Memory B cell (primary cell): ENCODE results near the gene IMPDH1.
A peak's percentile ranks its signal among the peaks of the same experiment; 100 is the strongest.

Experiments used
- ATAC-seq: fragments of 150-1000 bp; cut with Tn5 transposase; 2 replicates; pipeline ENCODE4 v1.10.0; 2021; ENCODE audit warnings: low read depth, mild to moderate bottlenecking, moderate library complexity
- DNase-seq, 2 donors: peaks; one replicate each; pipeline ENCODE4 v3.0.0; 2022; ENCODE audit warnings: low spot score in 2 of 2
- H3K27ac Mint-ChIP-seq: one replicate; pipeline ENCODE4 v1.8.0; 2022; ENCODE audit warnings: mild to moderate bottlenecking, moderate library complexity, mixed read lengths
- H3K27me3 Mint-ChIP-seq: one replicate; pipeline ENCODE4 v1.8.0; 2022; ENCODE audit warnings: mixed read lengths
- H3K36me3 Mint-ChIP-seq: one replicate; pipeline ENCODE4 v1.8.0; 2022; ENCODE audit warnings: mild to moderate bottlenecking, mixed read lengths
- H3K4me1 Mint-ChIP-seq: one replicate; pipeline ENCODE4 v1.8.0; 2022; ENCODE audit warnings: mixed read lengths
- H3K4me3 Mint-ChIP-seq: one replicate; pipeline ENCODE4 v1.8.0; 2022; ENCODE audit warnings: mild to moderate bottlenecking, moderate library complexity, mixed read lengths
- H3K9me3 Mint-ChIP-seq: one replicate; pipeline ENCODE4 v1.8.0; 2022; ENCODE audit warnings: mixed read lengths

Gene IMPDH1

GRCh38 chr7:128422842-128423241 is 13.1 kb upstream of the IMPDH1 start:
- ATAC-seq: no peak
- Mint-ChIP-seq H3K9me3 (no peaks in the 10 kb centered on the region), H3K36me3 (no peaks in the 10 kb centered on the region), H3K27ac (no peak overlapping the region), H3K4me3 (no peak overlapping the region), H3K4me1 (no peaks in the 10 kb centered on the region), H3K27me3 (peaks cover 2% of the 10 kb centered on the region)
- no peak for DNase-seq

GRCh38 chr7:128422037-128422436 is 12.3 kb upstream of the IMPDH1 start:
- Mint-ChIP-seq H3K4me3 (no peak overlapping the region), H3K9me3 (no peaks in the 10 kb centered on the region), H3K36me3 (no peaks in the 10 kb centered on the region)

GRCh38 chr7:128421384-128421783 is 11.6 kb upstream of the IMPDH1 start:
- H3K27me3 Mint-ChIP-seq: peaks cover 2% of the 10 kb centered on the region
- H3K36me3 Mint-ChIP-seq: no peaks in the 10 kb centered on the region
- H3K4me1 Mint-ChIP-seq: no peaks in the 10 kb centered on the region
- no peaks in the 10 kb centered on the region for H3K9me3 Mint-ChIP-seq
- no peak overlapping the region for H3K27ac Mint-ChIP-seq
- H3K4me3 Mint-ChIP-seq: no peak overlapping the region
- no peak for DNase-seq
- ATAC-seq: no peak

More at GRCh38 chr7:128422037-128422436, 12.3 kb upstream of the IMPDH1 start:
- DNase-seq: no peak
- no peak overlapping the region for H3K27ac Mint-ChIP-seq
- no peak for ATAC-seq
- H3K4me1 Mint-ChIP-seq: no peaks in the 10 kb centered on the region
- peaks cover 2% of the 10 kb centered on the region for H3K27me3 Mint-ChIP-seq

GRCh38 chr7:128420773-128421172 is 11.0 kb upstream of the IMPDH1 start:
- H3K4me1 Mint-ChIP-seq: no peaks in the 10 kb centered on the region
- H3K27me3 Mint-ChIP-seq: peaks cover 2% of the 10 kb centered on the region
- ATAC-seq (no peak), DNase-seq (no peak)
- H3K4me3 Mint-ChIP-seq: no peak overlapping the region
- H3K36me3 Mint-ChIP-seq: no peaks in the 10 kb centered on the region
- no peak overlapping the region for H3K27ac Mint-ChIP-seq
- no peaks in the 10 kb centered on the region for H3K9me3 Mint-ChIP-seq

GRCh38 chr7:128419257-128419656 is 9.5 kb upstream of the IMPDH1 start:
- H3K27ac Mint-ChIP-seq: no peak overlapping the region
- ATAC-seq: no peak
- no peaks in the 10 kb centered on the region for H3K4me1 Mint-ChIP-seq
- DNase-seq: no peak
- no peaks in the 10 kb centered on the region for H3K36me3 Mint-ChIP-seq
- no peaks in the 10 kb centered on the region for H3K9me3 Mint-ChIP-seq
- no peak overlapping the region for H3K4me3 Mint-ChIP-seq
- peaks cover 2% of the 10 kb centered on the region for H3K27me3 Mint-ChIP-seq

- Mint-ChIP-seq H3K27ac (no peak overlapping the region), H3K4me1 (no peaks in the 10 kb centered on the region), H3K27me3 (peaks cover 2% of the 10 kb centered on the region), H3K4me3 (no peak overlapping the region), H3K9me3 (no peaks in the 10 kb centered on the region), H3K36me3 (no peaks in the 10 kb centered on the region)
- no peak for ATAC-seq
- DNase-seq: no peak
Observed at GRCh38 chr7:128417071-128417470, 7.3 kb upstream of the IMPDH1 start.

- H3K9me3 Mint-ChIP-seq: no peaks in the 10 kb centered on the region
Observed at GRCh38 chr7:128415217-128415785, 5.5 kb upstream of the IMPDH1 start.

GRCh38 chr7:128410451-128410753 is 620 bp upstream of the IMPDH1 start:
- no peaks in the 10 kb centered on the region for H3K36me3 Mint-ChIP-seq
- peaks cover 24% of the 10 kb centered on the region for H3K4me1 Mint-ChIP-seq
- ATAC-seq (no peak), DNase-seq (no peak)
- peak overlapping the region; percentile 84 for H3K27ac Mint-ChIP-seq
- H3K9me3 Mint-ChIP-seq: no peaks in the 10 kb centered on the region
- peak overlapping the region; percentile 93 for H3K4me3 Mint-ChIP-seq
- H3K27me3 Mint-ChIP-seq: no peaks in the 10 kb centered on the region

More at GRCh38 chr7:128415217-128415785, 5.5 kb upstream of the IMPDH1 start:
- Mint-ChIP-seq H3K27ac (no peak overlapping the region), H3K36me3 (no peaks in the 10 kb centered on the region), H3K4me1 (peaks cover 3% of the 10 kb centered on the region), H3K27me3 (peaks cover 2% of the 10 kb centered on the region), H3K4me3 (no peak overlapping the region)
- no peak for ATAC-seq
- DNase-seq: no peak

GRCh38 chr7:128408709-128409595 is 830 bp downstream of the IMPDH1 start:
- Mint-ChIP-seq H3K4me1 (peaks cover 33% of the 10 kb centered on the region), H3K36me3 (no peaks in the 10 kb centered on the region), H3K27ac (peak overlapping the region; percentile 84), H3K4me3 (peak overlapping the region; percentile 84), H3K27me3 (no peaks in the 10 kb centered on the region), H3K9me3 (no peaks in the 10 kb centered on the region)
- ATAC-seq (no peak), DNase-seq (no peak)

- H3K27me3 Mint-ChIP-seq: no peaks in the 10 kb centered on the region
- H3K4me3 Mint-ChIP-seq: peak overlapping the region; percentile 84
- ATAC-seq (no peak), DNase-seq (no peak)
- peaks cover 33% of the 10 kb centered on the region for H3K4me1 Mint-ChIP-seq
- no peaks in the 10 kb centered on the region for H3K36me3 Mint-ChIP-seq
- no peaks in the 10 kb centered on the region for H3K9me3 Mint-ChIP-seq
- no peak overlapping the region for H3K27ac Mint-ChIP-seq
Observed at GRCh38 chr7:128407751-128408708, 1.8 kb downstream of the IMPDH1 start.

GRCh38 chr7:128407233-128407589 is 2.6 kb downstream of the IMPDH1 start:
- no peak for DNase-seq
- no peaks in the 10 kb centered on the region for H3K27me3 Mint-ChIP-seq
- H3K36me3 Mint-ChIP-seq: no peaks in the 10 kb centered on the region
- no peak overlapping the region for H3K4me3 Mint-ChIP-seq
- peaks cover 33% of the 10 kb centered on the region for H3K4me1 Mint-ChIP-seq
- peak overlapping the region; percentile 82 for H3K27ac Mint-ChIP-seq
- no peak for ATAC-seq
- no peaks in the 10 kb centered on the region for H3K9me3 Mint-ChIP-seq

GRCh38 chr7:128406314-128407232 is 3.2 kb downstream of the IMPDH1 start:
- peak overlapping the region; percentile 89 for H3K4me3 Mint-ChIP-seq
- H3K36me3 Mint-ChIP-seq: no peaks in the 10 kb centered on the region
- H3K4me1 Mint-ChIP-seq: peaks cover 33% of the 10 kb centered on the region
- no peaks in the 10 kb centered on the region for H3K27me3 Mint-ChIP-seq
- H3K27ac Mint-ChIP-seq: peak overlapping the region; percentile 82
- no peak for DNase-seq
- H3K9me3 Mint-ChIP-seq: no peaks in the 10 kb centered on the region
- ATAC-seq: no peak
